ENCODE measurements around the gene ZDHHC15.
"Not testable (repeated sequence)": the region's sequence is repeated elsewhere in the genome, so short reads cannot be mapped to it uniquely, and the experiment has no call there.

- not testable (repeated sequence) for TF ChIP-seq EZH2 (IDR thresholded peaks at IDR 0.05; ENCODE audit: borderline replicate concordance, low read length); CTCF (IDR thresholded peaks at IDR 0.05; ENCODE audit: low read length)
These were observed 61.1 kb downstream of the ZDHHC15 start for GRCh38 chrX:75461780-75462179.

Data from OCI-LY1 (cell line).